ENCODE measurements around the gene CCDC191. TPM values are rescaled to one million over a fixed set of nuclear protein-coding genes. Genes with fewer than 3 reads are reported as not detected.

Gene CCDC191
- total and polyA plus RNA-seq, 2 of the 4 experiments (the other 2 are of a cell fraction): 0.72 to 1.1 TPM

GRCh38 chr3:114103181-114103580, 46.9 kb upstream of the CCDC191 start:
- DNase-seq (no peak), ATAC-seq (ENCODE audit: low read depth) (no peak)
- POLR2A ChIA-PET (ENCODE audit: unreplicated experiment): no interaction called here
- no peaks in the 10 kb centered on the region for H3K79me1 ChIP-seq (ENCODE audit: low read depth in 1 of 2, low read length in 2 of 2)
- H3K9ac ChIP-seq (ENCODE audit: low read depth, low read length): no peak overlapping the region
- TF ChIP-seq SMC3 (IDR thresholded peaks at IDR 0.05; ENCODE audit: low read depth, low read length) (no peak), CEBPB (IDR thresholded peaks at IDR 0.05; ENCODE audit: low read depth, low read length) (no peak), MXI1 (IDR thresholded peaks at IDR 0.05; ENCODE audit: borderline replicate concordance, low read depth, low read length) (no peak), POLR2A (IDR thresholded peaks at IDR 0.05; ENCODE audit: low read depth, low read length) (no peak), RFX5 (IDR thresholded peaks at IDR 0.05; ENCODE audit: low read depth, low read length) (no peak), MAFK (IDR thresholded peaks at IDR 0.05; ENCODE audit: low read depth, low read length) (no peak), BHLHE40 (IDR thresholded peaks at IDR 0.05; ENCODE audit: low read depth, low read length) (no peak), USF2 (IDR thresholded peaks at IDR 0.05; ENCODE audit: low read depth, low read length) (no peak), RCOR1 (IDR thresholded peaks at IDR 0.05; ENCODE audit: insufficient replicate concordance, low read length) (no peak), FOS (IDR thresholded peaks at IDR 0.05; ENCODE audit: low read depth, low read length) (no peak), ELK1 (IDR thresholded peaks at IDR 0.05; ENCODE audit: borderline replicate concordance, low read depth, low read length) (no peak), NFE2L2 (IDR thresholded peaks at IDR 0.05; ENCODE audit: low read depth, low read length) (no peak), MAZ (IDR thresholded peaks at IDR 0.05; ENCODE audit: borderline replicate concordance, low read depth, low read length) (no peak), RAD21 (IDR thresholded peaks at IDR 0.05; ENCODE audit: low read length) (no peak), CHD1 (IDR thresholded peaks at IDR 0.05; ENCODE audit: low read depth, low read length) (no peak)
- TF ChIP-seq, protein P1, sequence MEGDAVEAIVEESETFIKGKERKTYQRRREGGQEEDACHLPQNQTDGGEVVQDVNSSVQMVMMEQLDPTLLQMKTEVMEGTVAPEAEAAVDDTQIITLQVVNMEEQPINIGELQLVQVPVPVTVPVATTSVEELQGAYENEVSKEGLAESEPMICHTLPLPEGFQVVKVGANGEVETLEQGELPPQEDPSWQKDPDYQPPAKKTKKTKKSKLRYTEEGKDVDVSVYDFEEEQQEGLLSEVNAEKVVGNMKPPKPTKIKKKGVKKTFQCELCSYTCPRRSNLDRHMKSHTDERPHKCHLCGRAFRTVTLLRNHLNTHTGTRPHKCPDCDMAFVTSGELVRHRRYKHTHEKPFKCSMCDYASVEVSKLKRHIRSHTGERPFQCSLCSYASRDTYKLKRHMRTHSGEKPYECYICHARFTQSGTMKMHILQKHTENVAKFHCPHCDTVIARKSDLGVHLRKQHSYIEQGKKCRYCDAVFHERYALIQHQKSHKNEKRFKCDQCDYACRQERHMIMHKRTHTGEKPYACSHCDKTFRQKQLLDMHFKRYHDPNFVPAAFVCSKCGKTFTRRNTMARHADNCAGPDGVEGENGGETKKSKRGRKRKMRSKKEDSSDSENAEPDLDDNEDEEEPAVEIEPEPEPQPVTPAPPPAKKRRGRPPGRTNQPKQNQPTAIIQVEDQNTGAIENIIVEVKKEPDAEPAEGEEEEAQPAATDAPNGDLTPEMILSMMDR (conservative IDR thresholded peaks at IDR 0.05; ENCODE audit: low read depth, low read length): no peak
- no peak overlapping the region for H2AK9ac ChIP-seq (replicated peaks; ENCODE audit: low read depth, low read length, poor library complexity)
- no peak overlapping the region for H2AFZ ChIP-seq (replicated peaks; ENCODE audit: low read length, poor library complexity)
- dilution Hi-C loops (cut with HindIII; ENCODE audit: low sequenced_read_pairs, unreplicated experiment) (no loop called here), in situ Hi-C loops (cut with MboI; ENCODE audit: low sequenced_read_pairs) (no loop called here), intact Hi-C loops (cut with micrococcal nuclease) (no loop called here)
- H2BK120ac ChIP-seq (ENCODE audit: low read depth, low read length): no peak overlapping the region
- H3K9me1 ChIP-seq (ENCODE audit: insufficient read depth, low read length): no peaks in the 10 kb centered on the region; the same call in 1 of the 2 replicates
- H2BK15ac ChIP-seq (ENCODE audit: low read depth, low read length): no peak overlapping the region
- no peak overlapping the region for H3K56ac ChIP-seq (ENCODE audit: extremely low read depth, insufficient read depth, low read length)
- H3K9me3 ChIP-seq (ENCODE audit: control insufficient read depth, insufficient read depth, low read length): no peaks in the 10 kb centered on the region
- H3K14ac ChIP-seq (replicated peaks; ENCODE audit: low read depth, low read length): no peak overlapping the region
- CTCF ChIA-PET: interaction anchor here (0.6 kb wide), 1 partner anchor 346 kb away, joined by 3 read pairs; no protein-coding TSS in a partner anchor
- no peak overlapping the region for H3K18ac ChIP-seq (ENCODE audit: low read depth, low read length)
- H3K23ac ChIP-seq (ENCODE audit: low read depth, low read length): no peak overlapping the region
- no peak overlapping the region for H4K8ac ChIP-seq (ENCODE audit: low read depth in 2 of 2, low read length in 2 of 2)
- H2AK5ac ChIP-seq (ENCODE audit: low read depth, low read length): no peak overlapping the region
- no peak overlapping the region for H4K91ac ChIP-seq (ENCODE audit: insufficient read depth, low read depth, low read length)
- H3K4me1 ChIP-seq (ENCODE audit: control insufficient read depth, insufficient read depth, low read length): no peaks in the 10 kb centered on the region
- H4K5ac ChIP-seq (ENCODE audit: low read depth, low read length): no peak overlapping the region
- WGBS, 2 experiments (ENCODE audit: extremely low coverage in 2 of 2, insufficient read length in 1 of 2): 95% methylated on average over 9 of the region's 27 CpGs; no CpG with 5 or more reads in 1 of the 2 experiments
- BruUV-seq (replicated peaks): no TSS peak
- H3K27ac ChIP-seq (ENCODE audit: insufficient read depth, low read length): no peak overlapping the region
- no peaks in the 10 kb centered on the region for H3K36me3 ChIP-seq (ENCODE audit: control insufficient read depth, insufficient read depth, low read length)
- H2BK5ac ChIP-seq (ENCODE audit: low read depth, low read length, poor library complexity, severe bottlenecking): no peak overlapping the region
- H3K27me3 ChIP-seq (ENCODE audit: control insufficient read depth, insufficient read depth, low read length): peaks cover under 1% of the 10 kb centered on the region; the same call in 1 of the 2 replicates
- H3K4me3 ChIP-seq (ENCODE audit: insufficient read depth, low read depth, low read length): no peak overlapping the region
- H3K4me2 ChIP-seq (ENCODE audit: low read depth, low read length): no peak overlapping the region
- H3K4ac ChIP-seq (ENCODE audit: low read depth, low read length): no peak overlapping the region
- H2BK20ac ChIP-seq (ENCODE audit: low read depth, low read length): no peak overlapping the region
- H4K20me1 ChIP-seq (ENCODE audit: insufficient read depth, low read length): no peaks in the 10 kb centered on the region
